Cardiac muscle cell (in vitro differentiated cells and primary cell): Measurements from ENCODE around the gene CTBP2. TPM values are rescaled to one million over a fixed set of nuclear protein-coding genes. Genes with fewer than 3 reads are reported as not detected.
A peak's percentile ranks its signal among the peaks of the same experiment; 100 is the strongest.
"Not testable (repeated sequence)": the region's sequence is repeated elsewhere in the genome, so short reads cannot be mapped to it uniquely, and the experiment has no call there.

ENCODE experiments used
- DNase-seq, 2 donors: peaks; one replicate each; pipeline versions ENCODE4 v3.0.0 to v3.0.0-alpha.2; 2010 to 2017; ENCODE audit warnings: low read depth in 1 of 2, low spot score in 1 of 2
- H3K27ac ChIP-seq: fragments of 200-600 bp; sonication (generic); 2 replicates; pipeline ENCODE4 v1.5.1; 2016
- H3K27me3 ChIP-seq: fragments of 200-600 bp; sonication (generic); 2 replicates; pipeline ENCODE4 v1.6.0; 2016; ENCODE audit warnings: control low read depth
- H3K36me3 ChIP-seq: fragments of 200-600 bp; sonication (generic); 2 replicates; pipeline ENCODE4 v1.5.1; 2016; ENCODE audit warnings: control low read depth
- H3K4me1 ChIP-seq: fragments of 200-600 bp; sonication (generic); 2 replicates; pipeline ENCODE4 v1.8.1; 2017; ENCODE audit warnings: low read depth, mild to moderate bottlenecking, mixed run types
- H3K4me3 ChIP-seq: fragments of 200-600 bp; sonication (generic); 2 replicates; pipeline ENCODE4 v1.5.1; 2016; ENCODE audit warnings: mild to moderate bottlenecking
- H3K9me3 ChIP-seq: fragments of 200-600 bp; sonication (generic); 2 replicates; pipeline ENCODE4 v1.5.1; 2017; ENCODE audit warnings: low read depth, mild to moderate bottlenecking, control low read depth
- polyA plus RNA-seq: library from polyadenylated mRNA; unstranded; fragments of >200 nt; fragmentation: Nextera tagmentation; extraction: Ambion mirVana; gene quantifications from 2 replicates; pipeline ENCODE4 v1.2.1, GENCODE V29; 2016
- total RNA-seq: library from RNA; depleted of rRNA; stranded (reverse); fragments of >200 nt; gene quantifications from 2 replicates; pipeline ENCODE4 v1.2.3, GENCODE V29; 2016
- TF ChIP-seq, protein P1 (sequence below): IDR thresholded peaks from 2 replicates; pipeline ENCODE4 v1.5.1; 2012; ENCODE audit warnings: low read depth, mild to moderate bottlenecking, low read length

The CTBP2 gene
- total and polyA plus RNA-seq, 2 experiments from 2014 or later, result 67.4 to 74.5 TPM

DNA sequence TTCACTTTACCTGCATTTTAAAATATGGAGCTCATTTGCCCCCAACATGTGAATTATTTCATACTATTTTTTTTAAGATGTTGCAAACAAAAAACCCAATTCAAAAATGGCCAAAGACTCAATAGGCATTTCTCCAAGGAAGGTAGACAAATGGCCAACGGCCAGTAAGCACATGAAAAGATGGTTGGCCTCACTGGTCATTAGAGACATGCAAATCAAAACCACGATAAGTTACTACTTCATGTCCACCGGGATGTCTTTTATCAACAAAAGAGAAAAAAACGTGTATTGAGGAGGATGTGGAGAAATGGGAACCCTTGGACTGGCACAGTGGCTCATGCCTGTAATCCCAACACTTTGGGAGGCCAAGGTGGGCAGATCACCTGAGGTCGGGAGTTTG lies 3.4 kb upstream of the CTBP2 start:
- Histone ChIP-seq H3K27me3 (no peaks in the 10 kb centered on the region), H3K4me1 (peaks cover 6% of the 10 kb centered on the region), H3K4me3 (no peak overlapping the region), H3K9me3 (no peaks in the 10 kb centered on the region), H3K27ac (no peak overlapping the region), H3K36me3 (no peaks in the 10 kb centered on the region)
- TF ChIP-seq, protein P1, sequence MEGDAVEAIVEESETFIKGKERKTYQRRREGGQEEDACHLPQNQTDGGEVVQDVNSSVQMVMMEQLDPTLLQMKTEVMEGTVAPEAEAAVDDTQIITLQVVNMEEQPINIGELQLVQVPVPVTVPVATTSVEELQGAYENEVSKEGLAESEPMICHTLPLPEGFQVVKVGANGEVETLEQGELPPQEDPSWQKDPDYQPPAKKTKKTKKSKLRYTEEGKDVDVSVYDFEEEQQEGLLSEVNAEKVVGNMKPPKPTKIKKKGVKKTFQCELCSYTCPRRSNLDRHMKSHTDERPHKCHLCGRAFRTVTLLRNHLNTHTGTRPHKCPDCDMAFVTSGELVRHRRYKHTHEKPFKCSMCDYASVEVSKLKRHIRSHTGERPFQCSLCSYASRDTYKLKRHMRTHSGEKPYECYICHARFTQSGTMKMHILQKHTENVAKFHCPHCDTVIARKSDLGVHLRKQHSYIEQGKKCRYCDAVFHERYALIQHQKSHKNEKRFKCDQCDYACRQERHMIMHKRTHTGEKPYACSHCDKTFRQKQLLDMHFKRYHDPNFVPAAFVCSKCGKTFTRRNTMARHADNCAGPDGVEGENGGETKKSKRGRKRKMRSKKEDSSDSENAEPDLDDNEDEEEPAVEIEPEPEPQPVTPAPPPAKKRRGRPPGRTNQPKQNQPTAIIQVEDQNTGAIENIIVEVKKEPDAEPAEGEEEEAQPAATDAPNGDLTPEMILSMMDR, result no peak
- no peak for DNase-seq

DNA sequence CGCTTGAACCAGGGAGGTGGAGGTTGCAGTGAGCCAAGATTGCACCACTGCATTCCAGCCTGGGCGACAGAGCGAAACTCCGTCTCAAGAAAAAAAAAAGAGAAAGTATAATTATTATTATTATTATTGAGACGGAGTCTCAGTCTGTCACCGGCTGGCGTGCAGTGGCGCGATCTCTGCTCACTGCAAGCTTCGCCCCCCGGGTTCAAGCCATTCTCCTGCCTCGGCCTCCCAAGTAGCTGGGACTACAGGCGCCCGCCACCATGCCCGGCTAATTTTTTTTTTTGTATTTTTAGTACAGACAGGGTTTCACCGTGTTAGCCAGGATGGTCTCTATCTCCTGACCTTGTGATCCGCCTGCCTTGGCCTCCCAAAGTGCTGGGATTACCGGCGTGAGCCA lies 2.9 kb upstream of the CTBP2 start:
- not testable (repeated sequence) for H3K9me3 ChIP-seq, H3K4me1 ChIP-seq, H3K36me3 ChIP-seq, H3K4me3 ChIP-seq, H3K27me3 ChIP-seq, H3K27ac ChIP-seq, DNase-seq

DNA sequence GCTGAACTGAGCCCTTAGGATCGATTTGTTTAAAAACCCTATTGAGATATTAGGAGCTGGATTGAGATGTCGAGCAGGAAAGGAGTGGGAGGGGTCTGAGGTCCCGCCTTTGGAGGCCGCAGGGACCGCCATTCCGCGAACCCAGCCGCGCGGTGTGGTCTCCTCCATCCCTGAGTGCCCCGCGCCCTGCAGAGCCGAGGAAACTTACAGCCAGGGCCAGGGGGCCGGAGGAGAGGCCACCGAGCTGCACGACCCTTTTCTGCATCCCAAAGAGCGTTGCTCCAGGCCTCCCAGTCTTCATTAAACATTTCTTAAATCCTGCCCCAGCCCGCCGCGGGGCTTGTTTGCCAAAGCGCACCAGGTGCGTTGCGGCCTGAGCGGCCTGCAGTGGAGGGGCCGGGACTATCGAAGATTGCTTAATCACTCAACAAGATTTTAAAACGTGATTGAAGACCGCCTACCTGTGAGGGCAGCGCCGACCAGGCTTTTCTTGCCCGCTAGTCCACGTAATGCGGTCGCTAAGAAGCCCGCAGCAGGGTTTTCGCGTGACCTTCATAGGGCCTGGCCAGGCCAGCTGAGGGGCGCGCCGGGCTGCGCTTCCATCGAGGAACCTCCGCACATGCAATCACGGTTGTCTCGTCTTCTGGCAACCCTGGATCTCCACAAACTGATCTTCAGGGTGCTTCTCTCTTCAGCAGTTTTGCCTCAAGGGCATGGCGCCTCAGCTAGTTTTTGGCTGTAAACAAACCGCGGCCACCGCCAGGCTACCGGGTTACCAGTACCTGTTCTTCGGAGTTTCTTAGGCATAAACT lies 2.0 kb upstream of the CTBP2 start:
- Histone ChIP-seq H3K4me3 (peak overlapping the region; percentile 97), H3K27me3 (no peaks in the 10 kb centered on the region), H3K4me1 (peaks cover 14% of the 10 kb centered on the region), H3K36me3 (no peaks in the 10 kb centered on the region), H3K27ac (peak overlapping the region; percentile 91), H3K9me3 (no peaks in the 10 kb centered on the region)
- TF ChIP-seq, protein P1, result no peak
- DNase-seq, result no peak

DNA sequence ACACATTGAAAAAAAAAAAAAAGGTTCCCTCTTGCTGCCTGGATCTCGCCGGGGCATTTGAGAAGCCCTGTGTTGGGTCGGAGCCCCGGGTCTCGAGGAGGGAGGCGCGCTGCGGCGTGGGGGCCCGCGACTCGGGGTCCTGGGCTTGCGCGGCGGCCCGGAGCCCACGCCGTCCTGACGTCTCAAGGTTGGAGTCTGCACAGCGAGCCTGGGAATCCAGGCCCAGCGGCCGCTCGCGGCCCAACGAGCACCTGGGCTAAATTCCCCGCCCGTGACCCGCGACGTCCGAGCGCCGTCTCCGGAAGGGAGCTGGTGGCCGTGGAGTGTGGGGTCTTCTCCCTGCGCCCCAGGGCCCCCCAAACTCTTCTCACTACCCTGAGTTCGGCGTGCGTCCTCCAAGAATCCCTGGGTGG lies 1.4 kb upstream of the CTBP2 start:
- peak in 1 of 2 donors; percentile 55 for DNase-seq
- peaks cover 20% of the 10 kb centered on the region for H3K4me1 ChIP-seq
- peak overlapping the region; percentile 91 for H3K27ac ChIP-seq
- H3K9me3 ChIP-seq, result no peaks in the 10 kb centered on the region
- H3K36me3 ChIP-seq, result no peaks in the 10 kb centered on the region
- H3K4me3 ChIP-seq, result peak overlapping the region; percentile 97
- TF ChIP-seq, protein P1, result no peak
- no peaks in the 10 kb centered on the region for H3K27me3 ChIP-seq

DNA sequence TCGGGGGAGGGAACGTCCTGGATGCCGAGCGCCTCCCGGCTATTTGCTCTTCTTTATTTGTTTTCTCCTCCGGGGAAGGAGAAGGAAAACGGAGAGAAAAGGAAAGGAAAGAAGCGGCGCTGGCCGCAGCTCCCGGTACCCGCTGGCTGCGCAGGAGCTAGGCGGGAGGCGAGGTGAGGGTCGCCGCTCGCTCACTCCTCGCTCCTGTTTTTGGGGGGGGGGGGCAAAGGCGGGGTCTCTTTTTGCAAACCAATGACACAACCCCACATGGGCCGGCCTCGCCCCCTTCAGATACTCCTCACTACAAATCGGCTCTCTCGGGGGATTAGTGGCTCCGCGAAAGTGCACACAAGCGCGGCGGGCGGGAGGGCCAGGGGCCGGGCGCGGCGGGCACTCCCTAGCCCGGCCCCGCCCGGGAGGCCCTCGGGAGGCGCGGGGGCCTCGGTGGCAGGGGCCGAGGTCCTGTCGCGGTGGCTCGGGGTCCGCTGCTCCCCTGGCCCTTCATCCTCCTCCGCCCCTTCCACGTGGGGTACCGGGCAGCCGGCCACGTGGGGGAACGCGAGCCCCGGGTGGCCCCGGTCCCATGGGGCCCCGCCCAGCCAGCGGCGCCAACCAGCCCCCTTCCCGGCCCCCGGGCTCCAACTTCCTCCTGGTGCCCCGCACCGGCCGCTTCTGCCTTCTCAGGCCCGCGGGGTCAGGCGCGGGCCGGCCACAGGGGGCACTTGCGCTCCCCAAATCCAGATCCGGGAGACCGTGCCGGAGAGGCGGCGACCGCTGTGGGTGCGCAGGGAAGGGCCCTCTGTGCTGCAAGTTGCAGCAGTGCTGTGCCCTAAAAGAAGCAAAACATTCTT lies 718 bp upstream of the CTBP2 start:
- peak overlapping the region; percentile 97 for H3K4me3 ChIP-seq
- no peaks in the 10 kb centered on the region for H3K9me3 ChIP-seq
- peak overlapping the region; percentile 91 for H3K27ac ChIP-seq
- DNase-seq, result peak; percentile 89 to 95
- H3K4me1 ChIP-seq, result peaks cover 27% of the 10 kb centered on the region
- no peaks in the 10 kb centered on the region for H3K27me3 ChIP-seq
- TF ChIP-seq, protein P1, result peak; percentile 40
- H3K36me3 ChIP-seq, result no peaks in the 10 kb centered on the region

DNA sequence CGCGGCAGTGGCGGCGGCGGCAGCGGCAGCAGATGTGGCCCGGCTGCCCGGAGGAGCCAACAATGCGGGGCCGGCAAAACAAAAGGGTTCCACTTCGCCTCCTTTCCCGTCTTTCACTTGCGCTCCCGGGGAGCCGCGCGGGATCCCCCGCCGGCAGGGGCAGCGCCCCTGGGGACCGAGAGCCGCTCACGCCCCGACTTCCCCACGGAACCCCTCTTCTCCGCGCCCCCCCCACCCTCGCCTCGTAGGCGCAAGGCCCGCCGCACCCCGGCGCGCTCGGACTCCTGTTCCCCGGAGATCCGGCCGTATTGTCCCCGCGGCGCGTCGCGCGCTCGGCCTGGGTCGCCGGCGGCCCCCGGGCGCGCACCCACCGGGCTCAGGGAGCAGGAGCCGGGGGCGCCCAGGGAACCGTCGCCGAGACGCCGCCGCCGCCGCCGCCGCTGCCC lies 854 bp downstream of the CTBP2 start:
- no peaks in the 10 kb centered on the region for H3K27me3 ChIP-seq
- peak; percentile 23 to 56 for DNase-seq
- peak overlapping the region; percentile 91 for H3K27ac ChIP-seq
- H3K36me3 ChIP-seq, result no peaks in the 10 kb centered on the region
- TF ChIP-seq, protein P1, result no peak
- peaks cover 42% of the 10 kb centered on the region for H3K4me1 ChIP-seq
- peak overlapping the region; percentile 97 for H3K4me3 ChIP-seq
- no peaks in the 10 kb centered on the region for H3K9me3 ChIP-seq
